Lower lobe of right lung (tissue), 2 donors: ENCODE measurements around the gene DNAI1. TPM values are rescaled to one million over a fixed set of nuclear protein-coding genes. Genes with fewer than 3 reads are reported as not detected.

ENCODE experiments used
- ATAC-seq, 2 donors: fragments of 200-7000 bp; cut with Tn5 transposase; one replicate each; pipeline ENCODE4 v1.9.1; 2020 to 2022; ENCODE audit warnings: mild to moderate bottlenecking in 2 of 2, moderate library complexity in 2 of 2
- DNase-seq: peaks from one replicate; pipeline ENCODE4 v3.0.0-alpha.2; 2020
- H3K27ac ChIP-seq: fragments of 200-600 bp; one replicate; pipeline ENCODE4 v1.8.0; 2022
- H3K27me3 ChIP-seq: fragments of 200-600 bp; one replicate; pipeline ENCODE4 v1.8.0; 2022; ENCODE audit warnings: low read depth
- H3K36me3 ChIP-seq: fragments of 200-600 bp; one replicate; pipeline ENCODE4 v1.8.0; 2022; ENCODE audit warnings: mild to moderate bottlenecking
- H3K4me1 ChIP-seq: fragments of 200-600 bp; one replicate; pipeline ENCODE4 v1.8.0; 2022
- H3K4me3 ChIP-seq: fragments of 200-600 bp; one replicate; pipeline ENCODE4 v1.8.0; 2022; ENCODE audit warnings: mild to moderate bottlenecking
- H3K9me3 ChIP-seq: fragments of 200-600 bp; one replicate; pipeline ENCODE4 v1.8.0; 2022
- intact Hi-C: fragments of 100-400 bp; cut with DNase I; formaldehyde crosslinking; loops from one replicate; pipeline ENCODE4 v1.11.0; 2022
- total RNA-seq: library from RNA; stranded (reverse); fragmentation: NEBNext Ultra II Directional; extraction: Animal tissue kit (Norgen Biotek cat#: 25700); gene quantifications from one replicate; pipeline ENCODE4 v1.2.1, GENCODE V29; 2021
- TF ChIP-seq, protein P1 (sequence below): fragments of 200-600 bp; IDR thresholded peaks from one replicate; pipeline ENCODE4 v1.8.0; 2022; ENCODE audit warnings: antibody characterized with exemption, mild to moderate bottlenecking
- donor health status: DM: no; HTN: yes; CAD: no; lungs with severe emphysema.

The DNAI1 gene
- total RNA-seq, 1 donor from 2014 or later, result 13.5 TPM

DNA sequence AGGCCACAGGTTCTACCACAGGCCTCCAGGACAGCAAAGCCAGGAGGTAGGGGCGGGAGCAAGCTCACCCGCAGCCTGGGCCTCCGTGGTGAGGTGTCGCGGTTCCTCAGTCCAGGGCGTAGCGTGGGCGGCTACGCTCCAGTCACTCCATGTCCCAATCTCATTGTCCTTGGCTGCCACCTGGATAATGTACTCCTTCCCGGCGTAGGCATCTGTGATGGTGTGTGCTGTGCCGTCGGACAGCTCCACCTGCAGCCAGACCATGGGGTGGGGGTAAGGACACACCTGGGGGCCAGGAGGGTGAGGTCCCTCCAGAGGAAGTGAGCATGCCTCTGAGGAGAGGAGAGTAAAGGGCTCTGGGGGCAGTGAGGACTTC, 94.0 kb downstream of the DNAI1 start:
- no peak for DNase-seq
- intact Hi-C loops, result no loop called here
- TF ChIP-seq, protein P1, sequence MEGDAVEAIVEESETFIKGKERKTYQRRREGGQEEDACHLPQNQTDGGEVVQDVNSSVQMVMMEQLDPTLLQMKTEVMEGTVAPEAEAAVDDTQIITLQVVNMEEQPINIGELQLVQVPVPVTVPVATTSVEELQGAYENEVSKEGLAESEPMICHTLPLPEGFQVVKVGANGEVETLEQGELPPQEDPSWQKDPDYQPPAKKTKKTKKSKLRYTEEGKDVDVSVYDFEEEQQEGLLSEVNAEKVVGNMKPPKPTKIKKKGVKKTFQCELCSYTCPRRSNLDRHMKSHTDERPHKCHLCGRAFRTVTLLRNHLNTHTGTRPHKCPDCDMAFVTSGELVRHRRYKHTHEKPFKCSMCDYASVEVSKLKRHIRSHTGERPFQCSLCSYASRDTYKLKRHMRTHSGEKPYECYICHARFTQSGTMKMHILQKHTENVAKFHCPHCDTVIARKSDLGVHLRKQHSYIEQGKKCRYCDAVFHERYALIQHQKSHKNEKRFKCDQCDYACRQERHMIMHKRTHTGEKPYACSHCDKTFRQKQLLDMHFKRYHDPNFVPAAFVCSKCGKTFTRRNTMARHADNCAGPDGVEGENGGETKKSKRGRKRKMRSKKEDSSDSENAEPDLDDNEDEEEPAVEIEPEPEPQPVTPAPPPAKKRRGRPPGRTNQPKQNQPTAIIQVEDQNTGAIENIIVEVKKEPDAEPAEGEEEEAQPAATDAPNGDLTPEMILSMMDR, result no peak

DNA sequence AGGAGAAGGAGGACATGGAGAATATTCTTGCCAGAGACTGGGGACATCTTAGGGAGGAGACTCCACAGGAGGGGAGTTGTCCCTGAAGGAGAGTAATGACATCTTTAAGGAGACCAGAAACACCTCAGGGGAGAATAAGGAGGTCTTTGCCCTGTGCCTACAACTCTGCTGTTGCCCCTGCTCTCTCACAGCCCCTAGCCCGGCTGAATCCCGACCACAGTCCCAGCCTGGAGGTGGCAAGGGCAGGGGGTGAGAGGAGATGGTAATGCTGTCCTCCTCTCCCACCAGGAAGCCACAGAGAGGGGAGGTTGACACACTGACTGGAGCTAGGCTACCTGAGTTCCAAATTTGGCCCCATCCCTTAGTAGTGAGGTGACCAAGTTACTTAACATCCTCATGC, 94.4 kb downstream of the DNAI1 start:
- TF ChIP-seq, protein P1, result no peak
- Histone ChIP-seq H3K27me3 (peaks cover 16% of the 10 kb centered on the region), H3K4me3 (no peak overlapping the region), H3K9me3 (no peaks in the 10 kb centered on the region), H3K27ac (no peak overlapping the region), H3K4me1 (no peaks in the 10 kb centered on the region), H3K36me3 (no peaks in the 10 kb centered on the region)
- no peak for DNase-seq
- no peak for ATAC-seq
- intact Hi-C loops, result no loop called here

More for the DNA sequence above, 94.0 kb downstream of the DNAI1 start:
- ATAC-seq, result no peak
- peaks cover 20% of the 10 kb centered on the region for H3K27me3 ChIP-seq
- no peaks in the 10 kb centered on the region for H3K9me3 ChIP-seq
- H3K36me3 ChIP-seq, result no peaks in the 10 kb centered on the region
- H3K4me3 ChIP-seq, result no peak overlapping the region
- H3K27ac ChIP-seq, result no peak overlapping the region
- no peaks in the 10 kb centered on the region for H3K4me1 ChIP-seq

DNA sequence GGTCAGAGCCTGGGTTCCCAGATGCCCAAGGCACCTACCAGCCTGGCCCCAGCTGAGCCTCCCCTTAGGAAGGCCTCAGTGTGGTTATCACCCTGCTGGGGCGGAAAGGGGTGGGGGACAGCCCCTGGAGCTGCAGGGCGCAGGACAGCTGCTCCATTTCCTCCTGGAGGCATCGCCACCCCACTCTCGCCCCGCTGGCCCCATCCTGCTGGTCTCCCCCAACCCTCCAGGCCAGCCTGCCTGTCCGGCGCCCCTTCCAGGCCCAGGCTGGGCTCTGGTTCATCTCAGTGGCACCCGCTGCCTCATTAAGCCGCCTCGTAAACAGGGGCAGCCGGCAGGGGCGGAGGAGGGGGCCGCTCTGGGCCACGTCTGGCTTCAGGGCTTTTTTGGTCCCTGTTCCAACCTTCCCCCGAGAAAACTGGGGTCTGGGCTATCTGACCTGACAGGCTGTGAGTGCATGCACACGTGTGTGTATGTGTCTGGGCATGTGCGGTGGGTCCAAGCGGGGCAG, 95.0 kb downstream of the DNAI1 start:
- TF ChIP-seq, protein P1, result no peak
- H3K4me1 ChIP-seq, result no peaks in the 10 kb centered on the region
- no peak for DNase-seq
- intact Hi-C loops, result no loop called here
- H3K9me3 ChIP-seq, result no peaks in the 10 kb centered on the region
- H3K27me3 ChIP-seq, result peaks cover 14% of the 10 kb centered on the region
- no peak overlapping the region for H3K27ac ChIP-seq
- H3K36me3 ChIP-seq, result no peaks in the 10 kb centered on the region
- H3K4me3 ChIP-seq, result no peak overlapping the region
- no peak for ATAC-seq

DNA sequence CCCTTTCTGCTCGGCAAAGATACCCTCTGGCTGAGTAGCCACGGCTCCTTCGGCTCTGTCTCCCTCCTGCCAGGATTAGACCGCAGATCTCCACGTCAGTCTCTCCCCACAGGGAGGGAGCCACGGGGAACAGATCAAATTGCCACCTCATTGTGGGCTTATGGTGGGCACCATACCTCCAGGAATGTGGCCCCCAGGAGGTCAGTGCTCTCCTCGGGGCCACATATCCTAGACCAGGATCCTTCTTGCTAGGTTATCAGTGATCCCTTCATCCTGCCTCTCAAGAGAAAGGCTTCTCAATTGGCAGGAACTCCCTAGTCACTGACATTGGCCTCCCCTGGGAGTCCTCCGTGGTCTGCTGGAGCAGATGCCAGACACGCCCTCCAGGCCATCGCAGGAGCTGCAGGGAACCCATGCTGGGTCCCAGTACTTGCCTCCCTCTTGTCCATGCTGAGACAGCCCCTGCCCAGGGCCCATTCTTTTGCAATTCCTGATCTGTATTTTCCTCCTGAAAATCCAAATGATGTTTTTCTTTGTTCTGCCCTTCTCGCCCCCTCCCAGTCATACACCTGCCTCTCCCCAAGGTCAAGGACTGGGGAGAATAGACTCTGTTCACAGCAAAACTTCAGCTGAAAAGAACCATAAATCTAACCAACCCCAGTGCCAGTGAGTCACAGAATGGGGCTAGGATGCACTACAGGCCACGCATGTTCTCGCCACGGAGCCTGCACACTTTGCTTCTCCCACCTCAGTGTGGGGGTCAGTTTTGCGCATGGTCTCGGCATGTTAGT, 95.8 kb downstream of the DNAI1 start:
- Histone ChIP-seq H3K27ac (no peak overlapping the region), H3K36me3 (no peaks in the 10 kb centered on the region), H3K4me1 (peaks cover 3% of the 10 kb centered on the region), H3K9me3 (no peaks in the 10 kb centered on the region), H3K4me3 (no peak overlapping the region), H3K27me3 (peaks cover 22% of the 10 kb centered on the region)
- TF ChIP-seq, protein P1, result no peak
- DNase-seq, result no peak
- intact Hi-C loops, result no loop called here
- ATAC-seq, result no peak

DNA sequence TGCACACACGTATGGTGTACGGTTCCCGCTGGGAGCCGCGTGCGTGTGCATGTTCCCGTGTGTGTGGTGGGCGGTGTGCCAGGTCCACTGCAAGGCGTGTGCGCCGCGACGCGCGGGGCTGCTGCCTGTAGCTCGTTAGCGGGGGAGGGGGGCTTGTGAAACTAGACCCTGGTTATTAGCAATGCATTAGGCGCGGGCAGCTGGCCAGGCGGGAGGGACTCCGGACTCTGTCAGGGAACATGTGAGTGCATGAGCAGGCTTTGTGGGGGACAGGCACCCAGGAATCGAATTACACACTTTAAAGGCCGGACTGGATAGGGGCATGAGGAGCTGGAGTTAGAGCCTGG, 96.4 kb downstream of the DNAI1 start:
- DNase-seq (no peak), ATAC-seq (no peak)
- intact Hi-C loops, result no loop called here
- Histone ChIP-seq H3K4me1 (peaks cover 8% of the 10 kb centered on the region), H3K4me3 (no peak overlapping the region), H3K27ac (no peak overlapping the region), H3K9me3 (no peaks in the 10 kb centered on the region), H3K36me3 (no peaks in the 10 kb centered on the region), H3K27me3 (peaks cover 28% of the 10 kb centered on the region)
- TF ChIP-seq, protein P1, result no peak
